PC-9 (cell line): Measurements from ENCODE around the gene ZNF792. TPM values are rescaled to one million over a fixed set of nuclear protein-coding genes. Genes with fewer than 3 reads are reported as not detected.

Source experiments
- BruUV-seq: library from RNA; stranded (reverse); fragments of 400-500 nt; replicated peaks from 2 replicates; lab custom pipeline; 2021; lab: Mats Ljungman, UMichigan
- CTCF ChIA-PET: fragments of 300-600 bp; sonication (Branson Sonifier 250); formaldehyde crosslinking; loops from one replicate; lab custom pipeline; 2022; ENCODE audit warnings: antibody characterized with exemption; lab: Charles Lee
- POLR2A ChIA-PET: fragments of 300-600 bp; sonication (Branson Sonifier 250); formaldehyde crosslinking; loops from one replicate; lab custom pipeline; 2022; ENCODE audit warnings: antibody characterized with exemption; ENCODE audit not compliant: unreplicated experiment; lab: Charles Lee
- DNase-seq, 2 experiments: peaks; one replicate each; pipeline versions ENCODE4 v3.0.0 to v3.0.0-alpha.2; 2015 to 2022; ENCODE audit warnings: mixed read lengths in 1 of 2
- H2AFZ ChIP-seq: fragments of 200-600 bp; sonication (generic); 2 replicates; pipeline ENCODE4 v1.8.1; 2017; ENCODE audit warnings: antibody characterized with exemption
- H3F3A ChIP-seq: fragments of 200-600 bp; sonication (generic); 2 replicates; pipeline ENCODE4 v1.8.1; 2017; ENCODE audit warnings: antibody characterized with exemption, mild to moderate bottlenecking, low read depth; ENCODE audit not compliant: insufficient read depth
- H3K27ac ChIP-seq: fragments of 200-600 bp; sonication (generic); 2 replicates; pipeline ENCODE4 v1.6.1; 2016; ENCODE audit warnings: mixed run types
- H3K27me3 ChIP-seq: fragments of 200-600 bp; sonication (generic); 2 replicates; pipeline ENCODE4 v1.6.1; 2016; ENCODE audit warnings: low read depth, mixed run types; ENCODE audit not compliant: insufficient read depth
- H3K36me3 ChIP-seq: fragments of 200-600 bp; sonication (generic); 2 replicates; pipeline ENCODE4 v1.6.1; 2016; ENCODE audit warnings: low read depth, mixed run types
- H3K4me1 ChIP-seq: fragments of 200-600 bp; sonication (generic); replicated peaks from 2 replicates; pipeline ENCODE4 v1.6.1; 2016; ENCODE audit warnings: mixed run types; ENCODE audit not compliant: insufficient read depth
- H3K4me2 ChIP-seq: fragments of 200-600 bp; sonication (generic); 2 replicates; pipeline ENCODE4 v1.6.1; 2017; ENCODE audit warnings: mixed run types
- H3K4me3 ChIP-seq: fragments of 200-600 bp; sonication (generic); 2 replicates; pipeline ENCODE4 v1.6.1; 2016; ENCODE audit warnings: mixed run types
- H3K79me2 ChIP-seq: fragments of 200-600 bp; sonication (generic); 2 replicates; pipeline ENCODE4 v1.6.1; 2017; ENCODE audit warnings: low read depth, mixed run types
- H3K9me2 ChIP-seq: fragments of 200-600 bp; sonication (generic); 2 replicates; pipeline ENCODE4 v1.8.1; 2017; ENCODE audit warnings: mild to moderate bottlenecking; ENCODE audit not compliant: insufficient read depth
- H3K9me3 ChIP-seq: fragments of 200-600 bp; sonication (generic); 2 replicates; pipeline ENCODE4 v1.8.1; 2016; ENCODE audit warnings: low read depth; ENCODE audit not compliant: insufficient read depth
- H4K20me1 ChIP-seq: fragments of 200-600 bp; sonication (generic); 2 replicates; pipeline ENCODE4 v1.8.1; 2017; ENCODE audit not compliant: insufficient read depth
- CTCF ChIP-seq: fragments of 200-600 bp; sonication (generic); conservative IDR thresholded peaks from 2 replicates; pipeline ENCODE4 v1.6.1; 2017; ENCODE audit warnings: mixed run types, antibody characterized with exemption, mild to moderate bottlenecking, moderate library complexity
- EZH2 ChIP-seq: fragments of 200-600 bp; sonication (generic); IDR thresholded peaks from 2 replicates; pipeline ENCODE4 v1.8.0; 2017; ENCODE audit warnings: antibody characterized with exemption, low read depth
- intact Hi-C: fragments of 100-400 bp; cut with micrococcal nuclease; formaldehyde crosslinking; loops from one replicate; pipeline ENCODE4 v1.10.0; 2022; ENCODE audit not compliant: unreplicated experiment
- total RNA-seq: library from RNA; stranded (reverse); gene quantifications from 2 replicates; pipeline ENCODE4 v1.2.3, GENCODE V29; 2021

ZNF792 gene
- total RNA-seq, 1 experiment from 2014 or later: 3.5 TPM

GRCh38 chr19:34985249-34986022, 21.4 kb upstream of the ZNF792 start:
- Histone ChIP-seq H3K36me3 (no peaks in the 10 kb centered on the region), H3K4me2 (no peak overlapping the region), H3K27me3 (peaks cover 10% of the 10 kb centered on the region; the same call in 1 of the 2 replicates), H3K4me3 (no peak overlapping the region), H3K79me2 (no peaks in the 10 kb centered on the region), H3F3A (0 out of 2 replicates have a peak, but pooled peaks cover 4% of the 10 kb centered on the region), H3K9me3 (no peaks in the 10 kb centered on the region), H2AFZ (no peak overlapping the region), H3K4me1 (no peaks in the 10 kb centered on the region), H3K9me2 (no peaks in the 10 kb centered on the region), H3K27ac (no peak overlapping the region), H4K20me1 (no peaks in the 10 kb centered on the region)
- BruUV-seq: no TSS peak
- intact Hi-C loops: no loop called here
- ChIA-PET POLR2A (interaction anchor here (0.7 kb wide), 1 partner anchor 21 kb away, joined by 5 read pairs; no protein-coding TSS in a partner anchor), CTCF (no interaction called here)
- no peak for DNase-seq
- no peak for TF ChIP-seq EZH2
- no peak for TF ChIP-seq CTCF

GRCh38 chr19:34984287-34984686, 20.3 kb upstream of the ZNF792 start:
- intact Hi-C loops: no loop called here
- H3K9me3 ChIP-seq: no peaks in the 10 kb centered on the region
- BruUV-seq: no TSS peak
- peaks cover 20% of the 10 kb centered on the region; the same call in 1 of the 2 replicates for H3K27me3 ChIP-seq
- no peak for DNase-seq
- H3K27ac ChIP-seq: no peak overlapping the region
- CTCF ChIA-PET: no interaction called here
- H2AFZ ChIP-seq: no peak overlapping the region
- TF ChIP-seq CTCF (no peak), EZH2 (no peak)
- no peaks in the 10 kb centered on the region for H4K20me1 ChIP-seq
- H3K4me2 ChIP-seq: no peak overlapping the region
- H3K79me2 ChIP-seq: no peaks in the 10 kb centered on the region
- 0 out of 2 replicates have a peak, but pooled peaks cover 8% of the 10 kb centered on the region for H3F3A ChIP-seq
- no peak overlapping the region for H3K4me3 ChIP-seq
- no peaks in the 10 kb centered on the region for H3K4me1 ChIP-seq
- no peaks in the 10 kb centered on the region for H3K9me2 ChIP-seq
- H3K36me3 ChIP-seq: no peaks in the 10 kb centered on the region
- POLR2A ChIA-PET: interaction anchor here (0.7 kb wide), 1 partner anchor 17 kb away, joined by 3 read pairs; no protein-coding TSS in a partner anchor

- Histone ChIP-seq H3K9me3 (no peaks in the 10 kb centered on the region), H3K4me3 (no peak overlapping the region), H3F3A (0 out of 2 replicates have a peak, but pooled peaks cover 8% of the 10 kb centered on the region), H3K27me3 (peaks cover 25% of the 10 kb centered on the region; the same call in 1 of the 2 replicates), H3K79me2 (no peaks in the 10 kb centered on the region), H3K36me3 (no peaks in the 10 kb centered on the region), H2AFZ (no peak overlapping the region), H3K4me1 (no peaks in the 10 kb centered on the region), H3K4me2 (no peak overlapping the region), H4K20me1 (no peaks in the 10 kb centered on the region), H3K9me2 (no peaks in the 10 kb centered on the region), H3K27ac (no peak overlapping the region)
- no peak for DNase-seq
- no peak for TF ChIP-seq CTCF
- no peak for TF ChIP-seq EZH2
- ChIA-PET POLR2A (interaction anchor here (0.7 kb wide), 1 partner anchor 18 kb away, joined by 3 read pairs; no protein-coding TSS in a partner anchor), CTCF (no interaction called here)
- BruUV-seq: no TSS peak
- intact Hi-C loops: no loop called here
Measured at GRCh38 chr19:34983786-34984185, 19.8 kb upstream of the ZNF792 start.
